ENCODE data around the gene PPP1R1C. TPM values are rescaled to one million over a fixed set of nuclear protein-coding genes. Genes with fewer than 3 reads are reported as not detected.
"Not testable (repeated sequence)": the region's sequence is repeated elsewhere in the genome, so short reads cannot be mapped to it uniquely, and the experiment has no call there.

Gene PPP1R1C, protein sequence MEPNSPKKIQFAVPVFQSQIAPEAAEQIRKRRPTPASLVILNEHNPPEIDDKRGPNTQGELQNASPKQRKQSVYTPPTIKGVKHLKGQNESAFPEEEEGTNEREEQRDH
- polyA plus RNA-seq (2013, experiment 1 of 2; ENCODE audit: insufficient read length), result 0.19 TPM
- 0.14 TPM for polyA plus RNA-seq (2013, experiment 2 of 2; ENCODE audit: insufficient read length)

DNA sequence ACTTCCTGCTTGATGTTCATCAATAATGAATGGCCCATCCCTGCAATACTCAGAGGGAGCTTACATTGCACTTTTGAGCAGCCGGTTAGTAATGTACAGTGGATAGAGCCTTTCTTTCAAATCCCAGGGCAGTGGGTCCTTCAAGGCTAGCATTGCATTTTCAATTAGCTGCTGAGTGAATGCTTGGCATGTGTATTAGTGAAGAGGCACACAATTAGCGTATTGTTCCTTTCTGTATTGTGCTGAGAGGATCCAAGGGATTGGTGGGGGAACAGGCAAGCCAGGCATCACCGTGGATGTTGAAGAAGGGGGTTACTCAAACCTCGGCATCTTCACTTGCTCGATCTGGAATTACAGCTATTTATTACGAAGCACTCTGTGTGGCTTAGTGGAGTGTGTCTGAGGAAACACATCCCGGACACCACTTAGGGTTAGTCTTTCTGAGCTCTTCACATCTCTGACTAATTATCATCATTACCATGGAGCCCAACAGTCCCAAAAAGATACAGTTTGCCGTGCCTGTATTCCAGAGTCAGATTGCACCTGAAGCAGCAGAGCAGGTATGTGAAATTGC is at the start of gene PPP1R1C:
Gene PPP1R1C, plus strand, starts transcription at position 222 of the 574 bp plus-strand sequence. Its CDS starts 258 bp downstream, at position 480.
- DNase-seq, result no peak

DNA sequence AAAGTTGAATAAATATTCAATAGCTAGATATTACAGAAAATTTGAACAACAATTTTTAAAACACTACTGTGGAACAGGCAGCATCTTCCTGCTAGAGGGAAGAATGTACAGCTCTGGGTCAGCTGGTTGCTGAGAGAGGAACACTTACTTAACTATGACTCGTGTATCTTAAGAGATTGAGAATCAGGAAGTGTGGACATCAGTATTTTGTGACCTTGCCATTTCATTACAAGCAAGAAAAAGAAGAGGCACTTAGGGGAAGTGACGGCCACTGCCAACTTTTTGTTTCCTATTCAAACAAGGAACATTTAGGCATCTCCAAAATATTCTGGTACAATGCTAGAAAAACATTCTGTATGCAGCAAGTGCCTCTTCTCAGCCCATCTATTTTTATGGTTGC is 48.2 kb upstream of the PPP1R1C start:
- peak; percentile 22 for DNase-seq

DNA sequence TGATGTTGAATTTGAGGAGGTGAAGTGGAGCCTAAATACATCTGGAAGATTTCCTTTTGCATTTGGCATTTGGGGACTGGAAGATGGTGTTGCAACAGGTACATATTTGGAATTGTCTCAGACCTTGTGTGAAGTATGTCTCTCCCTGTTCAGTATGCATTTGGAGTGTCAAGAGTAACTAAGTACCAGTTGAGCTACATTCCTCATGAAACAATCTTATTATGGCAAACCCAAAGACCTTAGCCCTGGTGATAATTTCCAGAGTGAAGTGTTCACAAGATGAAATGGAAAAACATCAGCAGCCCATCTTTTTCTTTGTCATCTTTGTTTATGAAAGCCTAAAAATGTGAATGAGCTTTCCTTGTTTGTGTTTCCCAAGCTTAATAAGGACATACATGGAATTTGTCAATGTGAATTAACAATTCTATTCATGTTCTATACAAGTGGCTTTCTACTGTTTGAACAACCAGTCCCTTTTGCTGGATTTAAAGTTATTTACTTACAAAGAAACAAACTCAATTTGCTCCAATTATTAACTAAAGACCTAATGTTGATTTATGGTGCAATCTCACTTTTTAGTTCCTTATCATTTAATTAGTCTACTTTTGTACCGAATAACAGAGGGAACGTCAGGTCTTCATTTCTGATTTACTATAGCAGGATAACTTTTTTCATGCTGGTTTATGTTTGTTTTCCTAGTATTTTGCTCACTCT is 42.1 kb upstream of the PPP1R1C start:
- DNase-seq, result no peak

DNA sequence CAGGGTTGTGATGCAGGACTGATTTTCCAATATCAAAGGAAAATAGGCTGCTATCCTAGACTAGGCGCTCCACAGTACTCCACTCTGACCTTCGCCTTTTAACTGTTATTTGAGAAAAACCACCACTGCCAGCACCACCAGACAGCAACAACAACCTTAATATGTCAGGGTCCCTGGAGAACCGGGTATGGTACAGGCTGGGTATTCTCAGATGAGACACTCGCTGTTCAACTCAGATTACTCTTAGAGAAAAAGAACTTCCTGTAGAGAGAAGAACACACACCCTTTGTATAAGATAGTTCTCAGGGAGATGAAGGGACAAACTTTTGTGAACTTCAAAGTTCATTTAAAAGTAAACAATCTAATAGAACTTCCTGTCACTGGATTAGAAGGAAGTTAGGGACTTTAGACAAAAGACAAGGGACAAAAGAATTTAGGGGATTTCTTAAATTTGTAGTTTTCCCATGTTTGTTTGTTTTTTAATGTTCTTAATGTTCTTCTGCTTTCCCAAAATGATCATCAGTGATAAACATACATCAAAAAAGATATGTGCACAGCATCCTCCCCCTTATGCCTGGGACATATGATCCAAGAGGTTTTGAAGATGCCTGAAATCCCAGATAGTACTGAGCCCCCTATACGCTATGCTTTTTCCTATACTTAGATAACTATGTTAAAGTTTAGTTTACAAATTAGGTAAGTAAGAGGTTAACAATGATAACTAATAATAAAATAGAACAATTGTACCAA is 41.3 kb upstream of the PPP1R1C start:
- no peak for DNase-seq

DNA sequence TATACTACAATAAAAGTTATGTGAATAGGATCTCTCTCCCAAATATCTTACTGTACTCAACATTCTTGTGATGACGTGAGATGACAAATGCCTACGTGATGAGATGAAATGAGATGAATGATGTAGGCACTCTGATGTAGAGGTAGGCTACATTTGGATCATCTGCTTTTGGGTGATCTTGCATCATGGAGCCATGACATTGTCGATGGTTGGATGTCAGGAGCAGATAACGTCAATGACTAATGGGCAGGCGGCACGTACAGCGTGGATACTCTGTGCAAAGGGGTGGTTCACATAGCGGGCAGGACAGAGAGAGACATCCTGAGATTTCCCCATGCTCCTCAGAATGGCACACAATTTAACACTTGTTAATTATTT is 40.8 kb upstream of the PPP1R1C start:
- DNase-seq, result no peak

DNA sequence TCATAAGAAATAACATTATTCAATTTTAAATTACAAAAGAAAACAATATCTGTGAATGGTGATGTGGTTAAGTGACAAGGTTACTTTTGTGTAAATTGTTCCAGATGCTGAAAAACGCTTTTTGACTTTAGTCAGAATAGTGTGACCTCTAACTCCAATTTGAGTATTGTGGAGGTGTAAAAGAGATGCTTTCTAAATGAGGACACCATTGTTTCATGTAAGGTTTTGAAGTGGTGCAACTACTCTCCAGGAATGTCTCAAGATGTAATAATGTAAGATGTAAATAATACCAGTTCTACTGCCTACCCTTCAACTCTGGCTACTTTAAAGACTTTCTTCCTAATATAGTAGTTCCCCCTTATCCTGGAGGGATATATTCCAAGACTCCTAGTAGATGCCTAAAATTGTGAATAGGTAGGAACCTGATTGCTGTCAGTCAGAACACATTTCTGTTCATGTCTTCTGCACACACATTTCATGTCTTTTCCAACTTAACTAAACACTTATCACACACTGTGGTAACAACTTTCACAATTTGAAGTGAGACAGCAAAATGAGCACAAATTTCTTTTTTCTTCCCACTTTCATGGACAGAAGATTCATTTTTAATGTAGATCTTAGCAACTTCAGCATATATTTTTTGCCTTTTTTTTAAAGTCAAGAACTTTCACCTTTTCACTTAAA is 39.1 kb upstream of the PPP1R1C start:
- DNase-seq, result no peak

DNA sequence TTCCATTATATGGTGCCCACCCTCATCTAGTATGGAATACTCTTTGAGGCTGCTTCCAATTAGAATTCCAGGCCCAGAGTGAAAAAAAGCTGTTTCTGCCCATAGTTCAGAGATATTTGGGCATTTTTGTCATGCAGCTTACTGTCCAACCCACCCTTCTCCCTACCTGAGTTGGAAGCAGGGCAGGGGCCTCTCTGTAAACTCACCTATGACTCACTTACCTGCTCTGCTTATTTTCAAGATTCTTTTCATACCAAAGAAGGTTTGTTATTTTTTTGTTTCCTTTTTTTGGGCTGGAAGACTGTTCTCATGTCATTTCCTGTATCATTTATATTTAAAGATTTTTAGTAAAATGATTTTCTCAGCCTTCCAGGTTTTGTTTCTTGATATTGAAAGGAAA is 38.4 kb upstream of the PPP1R1C start:
- no peak for DNase-seq

DNA sequence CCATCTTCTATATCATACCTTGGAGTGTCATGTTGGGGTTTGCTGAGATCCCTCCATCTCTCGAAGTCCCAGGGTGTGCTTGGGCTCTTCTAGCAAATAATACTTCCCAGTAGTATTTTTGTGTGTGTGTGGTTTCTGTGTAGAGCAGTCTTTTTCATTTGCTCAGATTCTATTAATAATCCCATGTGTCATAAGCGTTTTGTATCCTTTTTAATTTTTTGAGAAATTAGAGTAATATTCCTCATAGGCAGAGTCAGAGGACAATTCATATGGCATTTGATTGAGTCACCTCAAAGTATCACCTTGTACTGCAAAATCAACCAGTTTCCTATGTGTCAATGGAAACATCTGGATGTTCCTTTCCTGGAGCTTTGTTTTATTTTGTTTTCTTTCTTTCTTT is 37.4 kb upstream of the PPP1R1C start:
- no peak for DNase-seq

DNA sequence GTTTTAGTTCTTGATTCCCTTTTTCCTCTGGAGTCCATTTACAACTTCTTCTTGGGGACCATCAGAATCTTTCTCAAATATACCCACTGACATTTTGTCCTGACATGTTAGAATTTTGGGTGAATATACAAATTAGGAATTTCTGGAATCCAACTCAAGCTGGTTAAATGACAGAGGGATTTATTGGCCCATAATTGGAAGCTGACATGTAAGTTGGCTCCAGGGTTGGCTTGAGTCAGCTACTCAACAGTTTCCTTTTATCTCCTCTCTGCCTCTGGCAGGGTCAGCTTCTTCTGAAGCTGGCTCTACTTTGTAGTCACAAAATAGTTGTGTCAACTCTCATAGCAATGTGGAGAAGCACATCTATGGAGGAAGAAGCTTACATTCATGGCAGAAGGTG is 36.6 kb upstream of the PPP1R1C start:
- DNase-seq, result peak; percentile 68

DNA sequence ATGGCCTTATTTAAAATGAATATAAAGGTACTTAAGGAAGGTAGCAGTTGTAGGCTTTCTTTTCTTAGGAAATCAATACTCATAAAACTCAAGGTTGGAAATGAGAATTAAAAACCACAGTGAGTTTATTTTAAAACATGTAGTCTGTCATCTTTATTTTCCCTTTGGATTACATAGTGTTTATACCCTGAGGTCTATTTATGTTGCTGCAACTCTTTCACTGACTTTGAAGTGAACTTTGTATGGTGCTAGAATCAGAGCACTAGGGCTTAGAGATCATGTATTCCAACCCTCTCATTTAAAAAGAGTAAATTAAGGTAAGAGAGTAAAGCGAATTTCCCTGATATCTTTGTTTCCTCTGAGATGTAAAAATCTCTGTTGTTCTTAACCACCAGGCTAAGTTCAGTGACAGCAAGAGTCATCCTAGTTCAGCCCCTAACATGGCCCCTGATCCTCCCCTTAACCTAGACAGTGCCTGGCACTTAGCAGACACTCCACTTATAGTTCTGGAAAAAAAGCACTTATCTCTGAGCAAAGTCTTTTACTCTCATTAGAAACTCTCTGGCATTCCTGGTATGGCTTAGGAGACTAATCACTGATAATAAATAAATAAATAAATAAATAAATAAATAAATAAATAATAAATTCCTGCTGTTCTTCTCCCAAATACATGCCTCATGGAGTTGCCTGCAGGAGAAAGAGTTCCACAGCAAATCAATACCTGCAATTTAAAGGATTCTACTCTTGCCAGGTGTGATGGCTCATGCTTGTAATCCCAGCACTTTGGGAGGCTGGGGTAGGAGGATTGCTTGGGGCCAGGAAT is 33.0 kb upstream of the PPP1R1C start:
- DNase-seq, result no peak

DNA sequence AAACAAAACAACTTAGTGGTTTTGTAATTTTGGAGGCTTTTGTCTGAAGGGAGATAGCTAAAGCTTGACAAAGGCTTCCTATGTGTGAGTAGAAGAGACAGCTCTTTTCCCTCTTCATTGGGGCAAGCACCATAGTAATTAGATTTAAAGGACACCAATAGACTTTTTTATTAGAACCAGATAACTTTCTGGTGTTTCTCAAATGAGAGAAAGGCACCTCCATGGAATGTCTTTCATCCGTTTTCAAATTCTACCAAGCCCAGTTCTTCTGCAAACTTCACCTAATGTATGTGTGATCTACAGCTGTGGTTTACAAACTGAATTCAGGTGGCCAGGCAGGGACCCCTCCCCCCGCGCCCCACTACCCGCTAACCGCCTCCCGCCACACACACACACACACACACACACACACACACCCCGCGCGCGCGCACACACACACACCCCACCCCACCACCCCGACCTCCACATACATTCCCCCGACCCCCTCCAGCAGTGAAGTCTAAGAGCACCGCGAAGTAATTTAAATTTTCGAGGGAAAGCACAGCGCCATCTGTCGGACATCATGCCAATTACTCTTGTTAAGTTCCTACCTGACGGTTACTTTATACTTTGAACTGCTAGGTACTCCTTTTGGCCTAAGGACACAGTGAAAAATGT is 31.6 kb upstream of the PPP1R1C start:
- peak; percentile 49 for DNase-seq

DNA sequence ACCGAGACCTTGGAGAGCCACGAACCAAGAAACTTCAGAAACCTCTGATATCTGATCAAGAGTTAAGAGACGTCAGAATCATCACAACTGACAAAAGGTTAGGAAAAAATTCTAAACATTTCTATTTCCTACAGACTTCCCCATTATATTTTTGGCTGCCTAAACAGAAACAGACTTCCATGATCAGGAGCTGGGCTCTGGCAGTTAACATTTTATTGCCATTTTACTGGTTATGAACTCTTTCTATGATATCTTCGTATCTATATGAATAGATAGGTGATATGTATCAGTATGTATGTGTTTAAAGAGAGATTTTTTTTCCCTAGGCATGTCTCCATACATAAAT is 31.1 kb upstream of the PPP1R1C start:
- peak; percentile 18 for DNase-seq

DNA sequence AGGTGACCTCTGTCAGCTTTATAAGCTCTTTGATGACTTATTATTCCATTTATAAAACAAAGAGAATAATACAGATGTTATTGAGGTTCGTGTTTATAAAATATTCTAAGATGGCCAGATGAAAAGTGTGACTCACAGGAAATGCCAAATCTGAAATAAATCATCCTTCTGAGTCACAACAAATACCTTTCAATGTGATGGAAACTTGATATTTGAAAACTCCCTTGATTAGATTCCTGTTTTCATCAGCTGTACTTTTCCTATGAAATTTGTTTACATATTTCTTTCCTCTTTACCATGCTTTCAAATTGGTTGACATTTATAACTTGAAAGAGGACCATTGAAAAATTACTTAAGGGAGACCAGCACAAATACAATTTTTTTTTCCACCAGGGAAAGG is 30.6 kb upstream of the PPP1R1C start:
- peak; percentile 76 for DNase-seq

DNA sequence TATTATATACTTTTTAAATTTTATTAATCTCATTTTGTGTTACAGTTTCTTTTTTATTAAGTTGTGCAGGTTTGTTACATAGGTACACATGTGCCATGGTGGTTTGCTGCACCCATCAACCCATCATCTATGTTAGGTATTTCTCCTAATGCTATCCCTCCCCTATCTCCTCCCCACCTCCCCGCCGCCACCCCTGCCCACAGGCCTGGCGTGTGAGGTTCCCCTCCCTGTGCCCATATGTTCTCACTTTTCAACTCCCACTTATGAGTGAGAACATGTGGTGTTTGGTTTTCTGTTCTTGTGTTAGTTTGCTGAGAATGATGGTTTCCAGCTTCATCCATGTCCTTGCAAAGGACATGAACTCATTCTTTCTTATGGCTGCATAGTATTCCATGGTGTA is 29.8 kb upstream of the PPP1R1C start:
- DNase-seq, result not testable (repeated sequence)

DNA sequence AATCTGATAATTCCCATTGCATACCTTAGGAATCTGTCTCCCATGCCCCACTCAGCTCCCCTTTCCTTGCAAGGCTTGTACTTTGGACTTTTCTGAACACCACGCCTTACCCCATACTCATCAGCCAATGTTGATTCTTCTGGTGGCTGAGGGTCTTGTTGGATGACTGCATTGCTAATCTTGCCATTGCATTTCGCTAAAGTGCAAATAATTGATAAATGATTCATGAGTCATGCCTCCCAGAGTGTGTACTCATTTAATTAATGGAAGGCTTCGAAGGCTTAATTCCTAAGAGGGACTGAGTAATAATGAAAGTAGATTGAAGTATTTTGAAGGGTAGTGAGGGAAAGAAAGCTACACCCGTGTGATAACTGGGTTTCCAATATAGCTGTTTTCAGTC is 28.0 kb upstream of the PPP1R1C start:
- DNase-seq, result peak; percentile 18

DNA sequence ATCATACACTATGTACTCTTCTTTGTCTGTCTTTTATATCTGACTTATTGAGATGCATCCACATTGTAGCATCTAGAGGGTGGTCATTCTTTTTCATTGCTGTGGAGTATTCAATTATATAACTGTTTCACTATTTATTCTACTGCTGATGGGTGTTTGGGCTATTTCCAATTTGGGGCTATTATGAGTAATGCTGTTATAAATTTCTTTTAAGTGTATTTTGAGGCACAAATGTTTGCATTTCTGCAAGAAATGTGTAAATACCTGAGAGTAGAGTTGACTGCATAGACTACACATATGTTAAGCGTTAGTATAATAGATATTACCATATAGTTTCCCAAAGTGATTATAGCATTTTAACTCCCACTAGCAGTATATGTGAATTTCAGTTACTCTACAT is 26.9 kb upstream of the PPP1R1C start:
- DNase-seq, result peak; percentile 52

DNA sequence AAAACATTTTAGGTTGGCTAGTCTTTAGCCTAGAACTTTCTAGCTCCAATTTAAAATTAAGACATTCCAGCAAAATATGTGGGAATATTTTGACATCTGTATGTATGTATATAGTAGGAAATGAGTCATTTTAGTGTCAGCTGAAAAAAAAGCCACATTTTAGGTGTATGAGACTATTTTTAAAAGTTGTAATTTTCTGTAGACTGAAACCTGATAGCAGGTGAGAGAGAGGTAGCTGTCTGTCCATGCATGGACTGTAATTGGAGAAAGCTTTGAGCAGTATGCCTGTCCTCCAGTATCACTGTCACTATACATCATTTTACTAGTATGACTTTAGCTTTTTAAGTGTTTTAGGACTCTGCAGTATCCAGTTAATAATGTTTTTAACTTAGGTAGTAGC is 26.1 kb upstream of the PPP1R1C start:
- peak; percentile 20 for DNase-seq

DNA sequence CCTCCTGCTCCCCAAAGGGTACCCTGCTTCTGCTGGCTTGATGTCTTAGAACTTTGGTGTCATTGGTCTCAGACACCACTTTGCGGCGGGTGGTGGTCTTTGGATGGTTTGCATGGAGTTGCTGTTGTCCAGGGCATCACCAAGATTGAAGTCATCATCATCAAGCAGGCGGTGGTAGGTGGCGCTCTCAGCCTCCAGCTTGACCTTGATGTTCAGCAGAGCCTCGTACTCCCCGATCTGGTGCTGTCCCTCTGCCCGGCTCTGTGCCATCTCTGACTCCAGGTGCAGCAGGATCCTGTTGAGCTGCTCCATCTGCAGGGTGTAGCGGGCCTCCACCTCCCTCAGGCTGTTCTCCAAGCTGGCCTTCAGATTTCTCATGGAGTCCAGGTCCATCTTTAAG is 24.5 kb upstream of the PPP1R1C start:
- not testable (repeated sequence) for DNase-seq

DNA sequence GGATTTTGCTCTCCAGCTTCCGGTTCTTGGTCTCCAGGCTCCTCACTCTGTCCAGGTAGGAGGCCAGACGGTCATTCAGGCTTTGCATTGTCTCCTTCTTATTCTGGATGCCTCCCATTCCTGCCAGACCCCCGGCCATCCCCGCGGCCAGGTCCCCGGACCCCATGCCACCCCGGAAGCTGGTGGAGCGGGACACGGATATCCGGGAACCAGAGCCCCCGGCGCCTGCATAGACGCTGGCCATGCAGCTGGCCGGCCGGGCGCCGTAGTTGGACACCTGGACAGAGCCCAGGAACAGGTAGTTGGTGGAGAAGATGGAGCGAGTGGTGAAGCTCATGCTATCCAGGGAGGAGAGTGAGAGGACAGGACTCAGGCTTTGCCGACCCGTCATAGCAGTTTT is 23.5 kb upstream of the PPP1R1C start:
- DNase-seq, result no peak

DNA sequence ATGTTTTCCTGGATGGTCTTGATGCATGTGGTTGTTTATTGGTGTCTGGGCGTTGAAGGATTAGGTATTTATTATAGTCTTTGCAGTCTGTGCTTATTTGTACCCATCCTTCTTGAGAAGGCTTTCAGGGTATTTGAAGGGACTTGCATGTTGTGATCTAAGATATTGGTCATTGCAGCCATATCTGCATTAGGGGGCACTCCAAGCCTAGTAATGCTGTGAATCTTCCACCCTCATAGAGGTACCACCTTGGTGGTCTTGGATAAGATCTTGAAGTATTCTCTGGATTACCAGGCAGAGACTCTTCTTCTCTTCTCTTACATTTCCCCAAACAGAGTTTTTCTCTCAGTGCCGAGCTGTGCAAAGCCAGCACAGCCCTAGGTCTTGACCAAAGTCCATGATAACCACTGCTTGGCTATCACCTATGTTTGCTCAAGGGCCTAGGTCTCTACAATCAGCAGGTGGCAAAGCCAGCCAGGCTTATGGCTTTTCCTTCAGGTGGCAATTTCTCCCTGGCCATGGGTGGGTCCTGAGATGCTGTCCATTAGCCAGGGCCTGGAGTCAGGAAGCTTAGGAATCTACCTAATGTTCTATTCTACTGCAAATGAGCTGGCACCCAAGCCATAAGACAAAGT is 15.4 kb upstream of the PPP1R1C start:
- no peak for DNase-seq

DNA sequence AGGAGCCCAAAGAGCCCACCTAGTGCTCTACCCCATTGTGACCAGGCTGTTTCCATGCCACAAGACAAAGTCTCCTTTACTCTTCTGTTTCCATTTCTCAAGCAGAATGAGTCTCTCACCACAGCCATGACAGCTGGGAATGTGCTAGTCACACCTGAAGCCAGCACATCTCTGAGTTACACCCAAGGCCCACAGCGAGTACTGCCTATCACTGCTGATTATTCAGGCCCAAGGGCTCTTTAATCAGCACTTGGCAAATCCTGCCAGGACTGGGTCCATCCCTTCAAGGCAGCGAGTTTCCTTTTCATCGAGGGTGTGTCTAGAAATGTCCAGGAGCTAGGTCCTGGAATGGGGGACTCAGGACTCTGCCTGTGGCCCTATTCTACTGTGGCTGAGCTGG is 14.6 kb upstream of the PPP1R1C start:
- no peak for DNase-seq
